Measurements from ENCODE around the gene TRPV5. TPM values are rescaled to one million over a fixed set of nuclear protein-coding genes. Genes with fewer than 3 reads are reported as not detected.

TRPV5 gene
- total and polyA plus RNA-seq, 2 of the 4 experiments (the other 2 are of a cell fraction): not detected

- Histone ChIP-seq H2AFZ (replicated peaks; ENCODE audit: low read length, poor library complexity) (no peak overlapping the region), H3K27ac (ENCODE audit: insufficient read depth, low read length) (no peak overlapping the region), H3K4me1 (ENCODE audit: control insufficient read depth, insufficient read depth, low read length) (no peaks in the 10 kb centered on the region), H3K9me3 (ENCODE audit: control insufficient read depth, insufficient read depth, low read length) (peaks cover 8% of the 10 kb centered on the region; the same call in 1 of the 2 replicates), H3K4ac (ENCODE audit: low read depth, low read length) (no peak overlapping the region), H3K9ac (ENCODE audit: low read depth, low read length) (no peak overlapping the region), H4K8ac (ENCODE audit: low read depth in 2 of 2, low read length in 2 of 2) (no peak overlapping the region), H3K18ac (ENCODE audit: low read depth, low read length) (no peak overlapping the region), H3K4me2 (ENCODE audit: low read depth, low read length) (no peak overlapping the region), H3K27me3 (ENCODE audit: control insufficient read depth, insufficient read depth, low read length) (no peaks in the 10 kb centered on the region), H3K4me3 (ENCODE audit: insufficient read depth, low read depth, low read length) (no peak overlapping the region), H2BK5ac (ENCODE audit: low read depth, low read length, poor library complexity, severe bottlenecking) (no peak overlapping the region), H3K79me1 (ENCODE audit: low read depth in 1 of 2, low read length in 2 of 2) (no peaks in the 10 kb centered on the region), H2BK120ac (ENCODE audit: low read depth, low read length) (no peak overlapping the region), H4K91ac (ENCODE audit: insufficient read depth, low read depth, low read length) (no peak overlapping the region), H3K14ac (replicated peaks; ENCODE audit: low read depth, low read length) (no peak overlapping the region), H3K56ac (ENCODE audit: extremely low read depth, insufficient read depth, low read length) (no peak overlapping the region), H2BK20ac (ENCODE audit: low read depth, low read length) (no peak overlapping the region), H2AK5ac (ENCODE audit: low read depth, low read length) (no peak overlapping the region), H2BK15ac (ENCODE audit: low read depth, low read length) (no peak overlapping the region), H2AK9ac (replicated peaks; ENCODE audit: low read depth, low read length, poor library complexity) (no peak overlapping the region), H4K5ac (ENCODE audit: low read depth, low read length) (no peak overlapping the region), H3K36me3 (ENCODE audit: control insufficient read depth, insufficient read depth, low read length) (no peaks in the 10 kb centered on the region), H4K20me1 (ENCODE audit: insufficient read depth, low read length) (no peaks in the 10 kb centered on the region), H3K23ac (ENCODE audit: low read depth, low read length) (no peak overlapping the region), H3K9me1 (ENCODE audit: insufficient read depth, low read length) (no peaks in the 10 kb centered on the region)
- DNase-seq (no peak), ATAC-seq (ENCODE audit: low read depth) (no peak)
- dilution Hi-C loops (cut with HindIII; ENCODE audit: low sequenced_read_pairs, unreplicated experiment) (no loop called here), in situ Hi-C loops (cut with MboI; ENCODE audit: low sequenced_read_pairs) (no loop called here), intact Hi-C loops (cut with micrococcal nuclease) (no loop called here)
- ChIA-PET POLR2A (ENCODE audit: unreplicated experiment) (no interaction called here), CTCF (no interaction called here)
- WGBS, 2 experiments (ENCODE audit: extremely low coverage in 2 of 2, insufficient read length in 1 of 2): 15% methylated on average over 6 of the region's 12 CpGs; no CpG with 5 or more reads in 1 of the 2 experiments
- BruUV-seq (replicated peaks): no TSS peak
- TF ChIP-seq CHD1 (IDR thresholded peaks at IDR 0.05; ENCODE audit: low read depth, low read length): no peak
- TF ChIP-seq MAZ (IDR thresholded peaks at IDR 0.05; ENCODE audit: borderline replicate concordance, low read depth, low read length): no peak
- no peak for TF ChIP-seq ELK1 (IDR thresholded peaks at IDR 0.05; ENCODE audit: borderline replicate concordance, low read depth, low read length)
- TF ChIP-seq BHLHE40 (IDR thresholded peaks at IDR 0.05; ENCODE audit: low read depth, low read length): no peak
- TF ChIP-seq RCOR1 (IDR thresholded peaks at IDR 0.05; ENCODE audit: insufficient replicate concordance, low read length): no peak
- no peak for TF ChIP-seq POLR2A (IDR thresholded peaks at IDR 0.05; ENCODE audit: low read depth, low read length)
- TF ChIP-seq FOS (IDR thresholded peaks at IDR 0.05; ENCODE audit: low read depth, low read length): no peak
- TF ChIP-seq CEBPB (IDR thresholded peaks at IDR 0.05; ENCODE audit: low read depth, low read length): no peak
- TF ChIP-seq MXI1 (IDR thresholded peaks at IDR 0.05; ENCODE audit: borderline replicate concordance, low read depth, low read length): no peak
- no peak for TF ChIP-seq NFE2L2 (IDR thresholded peaks at IDR 0.05; ENCODE audit: low read depth, low read length)
- TF ChIP-seq SMC3 (IDR thresholded peaks at IDR 0.05; ENCODE audit: low read depth, low read length): no peak
- TF ChIP-seq RFX5 (IDR thresholded peaks at IDR 0.05; ENCODE audit: low read depth, low read length): no peak
- no peak for TF ChIP-seq CTCF (conservative IDR thresholded peaks at IDR 0.05; ENCODE audit: low read depth, low read length)
- no peak for TF ChIP-seq MAFK (IDR thresholded peaks at IDR 0.05; ENCODE audit: low read depth, low read length)
- no peak for TF ChIP-seq RAD21 (IDR thresholded peaks at IDR 0.05; ENCODE audit: low read length)
- TF ChIP-seq USF2 (IDR thresholded peaks at IDR 0.05; ENCODE audit: low read depth, low read length): no peak
These were observed 8.1 kb downstream of the TRPV5 start for GRCh38 chr7:142925413-142925812.
